ENCODE data around the gene TCF7L2. TPM values are rescaled to one million over a fixed set of nuclear protein-coding genes. Genes with fewer than 3 reads are reported as not detected.

TCF7L2 gene
- polyA plus RNA-seq, 1 donor from 2014 or later = 1.7 TPM

GRCh38 chr10:113149626-113150025 is 199.6 kb downstream of the TCF7L2 start:
- Histone ChIP-seq H2AFZ (ENCODE audit: low read depth, low read length) (no peak overlapping the region), H4K20me1 (ENCODE audit: insufficient read depth) (no peaks in the 10 kb centered on the region), H3K9me2 (ENCODE audit: insufficient read depth, low read length) (no peaks in the 10 kb centered on the region), H3K36me3 (ENCODE audit: insufficient read depth, low read length) (no peaks in the 10 kb centered on the region), H3K27ac (ENCODE audit: low read length) (no peak overlapping the region), H3K9me3 (ENCODE audit: low read length) (no peaks in the 10 kb centered on the region), H3F3A (ENCODE audit: insufficient read depth, low read length, poor library complexity, severe bottlenecking) (no peaks in the 10 kb centered on the region), H3K4me2 (ENCODE audit: low read length) (no peak overlapping the region), H3K27me3 (ENCODE audit: insufficient read depth, low read depth, low read length) (no peaks in the 10 kb centered on the region), H3K4me3 (ENCODE audit: low read length) (no peak overlapping the region), H3K9ac (ENCODE audit: low read length) (no peak overlapping the region), H3K79me2 (replicated peaks; ENCODE audit: insufficient read depth, low read length) (no peaks in the 10 kb centered on the region)
- TF ChIP-seq SMC3 (conservative IDR thresholded peaks at IDR 0.05; ENCODE audit: poor library complexity) (no peak), TAF1 (IDR thresholded peaks at IDR 0.05; ENCODE audit: low read depth) (no peak), RAD21 (conservative IDR thresholded peaks at IDR 0.05) (no peak), POLR2AphosphoS5 (IDR thresholded peaks at IDR 0.05) (no peak), EZH2 (IDR thresholded peaks at IDR 0.05; ENCODE audit: borderline replicate concordance, insufficient read depth, low read length, poor library complexity, severe bottlenecking) (no peak), REST (IDR thresholded peaks at IDR 0.05; ENCODE audit: borderline replicate concordance) (no peak), CTCF (IDR thresholded peaks at IDR 0.05; ENCODE audit: poor library complexity, severe bottlenecking) (no peak), EP300 (conservative IDR thresholded peaks at IDR 0.05; ENCODE audit: poor library complexity, severe bottlenecking) (no peak), MXI1 (conservative IDR thresholded peaks at IDR 0.05; ENCODE audit: poor library complexity, severe bottlenecking) (no peak)

- no peak overlapping the region for H3K27ac ChIP-seq (ENCODE audit: low read length)
- H3K27me3 ChIP-seq (ENCODE audit: insufficient read depth, low read depth, low read length) = no peaks in the 10 kb centered on the region
- H3K36me3 ChIP-seq (ENCODE audit: insufficient read depth, low read length) = no peaks in the 10 kb centered on the region
- no peak overlapping the region for H3K4me3 ChIP-seq (ENCODE audit: low read length)
- H3K9ac ChIP-seq (ENCODE audit: low read length) = no peak overlapping the region
- H3K9me2 ChIP-seq (ENCODE audit: insufficient read depth, low read length) = no peaks in the 10 kb centered on the region
- TF ChIP-seq POLR2AphosphoS5 (IDR thresholded peaks at IDR 0.05) = no peak
- TF ChIP-seq EZH2 (IDR thresholded peaks at IDR 0.05; ENCODE audit: borderline replicate concordance, insufficient read depth, low read length, poor library complexity, severe bottlenecking) = no peak
- TF ChIP-seq SMC3 (conservative IDR thresholded peaks at IDR 0.05; ENCODE audit: poor library complexity) = no peak
- TF ChIP-seq RAD21 (conservative IDR thresholded peaks at IDR 0.05) = no peak
- no peak for TF ChIP-seq CTCF (IDR thresholded peaks at IDR 0.05; ENCODE audit: poor library complexity, severe bottlenecking)
- no peak for TF ChIP-seq MXI1 (conservative IDR thresholded peaks at IDR 0.05; ENCODE audit: poor library complexity, severe bottlenecking)
- no peak for TF ChIP-seq REST (IDR thresholded peaks at IDR 0.05; ENCODE audit: borderline replicate concordance)
- TF ChIP-seq TAF1 (IDR thresholded peaks at IDR 0.05; ENCODE audit: low read depth) = no peak
- no peak for TF ChIP-seq EP300 (conservative IDR thresholded peaks at IDR 0.05; ENCODE audit: poor library complexity, severe bottlenecking)
- no peaks in the 10 kb centered on the region for H3K79me2 ChIP-seq (replicated peaks; ENCODE audit: insufficient read depth, low read length)
- no peaks in the 10 kb centered on the region for H3F3A ChIP-seq (ENCODE audit: insufficient read depth, low read length, poor library complexity, severe bottlenecking)
- no peaks in the 10 kb centered on the region for H3K9me3 ChIP-seq (ENCODE audit: low read length)
- H4K20me1 ChIP-seq (ENCODE audit: insufficient read depth) = no peaks in the 10 kb centered on the region
- H2AFZ ChIP-seq (ENCODE audit: low read depth, low read length) = no peak overlapping the region
- H3K4me2 ChIP-seq (ENCODE audit: low read length) = no peak overlapping the region
Observed at GRCh38 chr10:113151190-113151666, 201.2 kb downstream of the TCF7L2 start.
